Lung (tissue), 12 donors: ENCODE measurements around the gene DNAJC3. TPM values are rescaled to one million over a fixed set of nuclear protein-coding genes. Genes with fewer than 3 reads are reported as not detected.

Source experiments
- ATAC-seq: fragments of 200-7000 bp; cut with Tn5 transposase; one replicate; pipeline ENCODE4 v1.9.1; 2020; ENCODE audit warnings: moderate number of reproducible peaks; ENCODE audit not compliant: insufficient read depth, low FRiP score
- DNase-seq, 3 donors: peaks; one replicate each; pipeline ENCODE4 v3.0.0-alpha.2; 2013 to 2017
- H3K27ac ChIP-seq, 2 donors: one replicate each; pipeline ENCODE4 v1.5.1; 2013; ENCODE audit warnings: mild to moderate bottlenecking in 2 of 2, moderate library complexity in 2 of 2, control low read depth in 1 of 2, inconsistent platforms in 1 of 2, low read depth in 1 of 2, low read length in 1 of 2
- H3K27me3 ChIP-seq, 3 donors: one replicate each; pipeline ENCODE4 v1.5.1; 2013; ENCODE audit warnings: low read length in 2 of 3; ENCODE audit not compliant: control insufficient read depth in 3 of 3, insufficient read depth in 3 of 3
- H3K36me3 ChIP-seq, 4 donors: one replicate each; pipeline ENCODE4 v1.5.1; 2013; ENCODE audit warnings: low read length in 4 of 4, mild to moderate bottlenecking in 1 of 4, moderate library complexity in 1 of 4; ENCODE audit not compliant: control insufficient read depth in 4 of 4, insufficient read depth in 4 of 4
- H3K4me1 ChIP-seq, 5 donors: one replicate each; pipeline ENCODE4 v1.5.1; 2013; ENCODE audit warnings: low read length in 5 of 5, mild to moderate bottlenecking in 2 of 5, moderate library complexity in 1 of 5; ENCODE audit not compliant: control insufficient read depth in 5 of 5, insufficient read depth in 5 of 5
- H3K4me3 ChIP-seq: one replicate; pipeline ENCODE4 v1.5.1; 2013; ENCODE audit warnings: mild to moderate bottlenecking, control low read depth, moderate library complexity
- H3K9ac ChIP-seq, 2 donors: one replicate each; pipeline ENCODE4 v1.5.1; 2013; ENCODE audit warnings: low read length in 2 of 2, control low read depth in 1 of 2; ENCODE audit not compliant: insufficient read depth in 1 of 2
- H3K9me3 ChIP-seq, 4 donors: one replicate each; pipeline ENCODE4 v1.5.1; 2013; ENCODE audit warnings: low read length in 3 of 4, mild to moderate bottlenecking in 1 of 4, moderate library complexity in 1 of 4; ENCODE audit not compliant: control insufficient read depth in 4 of 4, insufficient read depth in 3 of 4
- CTCF ChIP-seq: IDR thresholded peaks from 2 replicates; pipeline ENCODE4 v1.5.1; 2012; ENCODE audit warnings: mild to moderate bottlenecking; ENCODE audit errors: control extremely low read depth, extremely low read depth
- WGBS, 2 donors: extraction: QIAGEN DNeasy Blood & Tissue Kit; methylation state at CpG; one replicate each; pipeline ENCODE4 v1.1.7; 2013; 5-methylcytosine and 5-hydroxymethylcytosine counted together
- polyA plus RNA-seq, 2 donors: library from polyadenylated mRNA; stranded (reverse); fragments of 200-250 nt; gene quantifications; one replicate each; pipeline ENCODE4 v1.2.1, GENCODE V29; 2013
- total RNA-seq, 2 donors: library from RNA; depleted of rRNA in 1 of 2; stranded (reverse); fragments of >200 nt in 1 of 2; gene quantifications; one replicate each; pipeline ENCODE4 v1.2.1, GENCODE V29; 2014 to 2021
- donor health status: control.
- donor health status: control.
- donor health status: Bipolar disorder and iron deficiency.
- donor health status: healthy.
- donor health status: DM: yes; HTN: yes; CAD: no.

DNAJC3 gene
- total and polyA plus RNA-seq, 4 donors, result 15.2 to 61.8 (median 38.5) TPM

- Histone ChIP-seq H3K9me3 (no peaks in the 10 kb centered on the region), H3K27me3 (peaks cover 3 to 21% (median 3%) of the 10 kb centered on the region in 3 donors), H3K36me3 (no peaks in the 10 kb centered on the region), H3K27ac (no peak overlapping the region), H3K9ac (no peak overlapping the region), H3K4me3 (no peak overlapping the region), H3K4me1 (peaks cover 0 to 7% (median 2%) of the 10 kb centered on the region in 5 donors)
- ATAC-seq, result no peak
- 84% methylated on average over 6 of the region's 6 CpGs for WGBS, 2 donors
- no peak for TF ChIP-seq CTCF
- no peak for DNase-seq
These were observed 29.6 kb upstream of the DNAJC3 start for GRCh38 chr13:95647321-95647720.

GRCh38 chr13:95650696-95651095 is 26.2 kb upstream of the DNAJC3 start:
- no peaks in the 10 kb centered on the region for H3K36me3 ChIP-seq
- H3K27ac ChIP-seq, result no peak overlapping the region
- H3K27me3 ChIP-seq, result peaks cover 0 to 3% (median 0%) of the 10 kb centered on the region in 3 donors
- no peak for ATAC-seq
- no peak overlapping the region for H3K9ac ChIP-seq
- DNase-seq, result no peak
- H3K4me1 ChIP-seq, result no peaks in the 10 kb centered on the region
- H3K9me3 ChIP-seq, result no peaks in the 10 kb centered on the region
- WGBS, 2 donors, result 46 to 70% methylated on average over 5 of the region's 5 CpGs
- H3K4me3 ChIP-seq, result no peak overlapping the region
- TF ChIP-seq CTCF, result no peak

- WGBS, 2 donors, result 38 to 91% methylated on average over 1 of the region's 1 CpG
- Histone ChIP-seq H3K27ac (no peak overlapping the region), H3K4me1 (no peaks in the 10 kb centered on the region), H3K9ac (no peak overlapping the region), H3K4me3 (no peak overlapping the region), H3K9me3 (no peaks in the 10 kb centered on the region), H3K27me3 (no peaks in the 10 kb centered on the region), H3K36me3 (no peaks in the 10 kb centered on the region)
- no peak for DNase-seq
- ATAC-seq, result no peak
- TF ChIP-seq CTCF, result no peak
These were observed 24.6 kb upstream of the DNAJC3 start for GRCh38 chr13:95652244-95652764.

- Histone ChIP-seq H3K9ac (no peak overlapping the region), H3K36me3 (no peaks in the 10 kb centered on the region), H3K9me3 (no peaks in the 10 kb centered on the region), H3K4me1 (no peaks in the 10 kb centered on the region), H3K27me3 (no peaks in the 10 kb centered on the region), H3K27ac (no peak overlapping the region), H3K4me3 (no peak overlapping the region)
- DNase-seq (no peak), ATAC-seq (no peak)
- 56 to 65% methylated on average over 3 of the region's 3 CpGs for WGBS, 2 donors
- no peak for TF ChIP-seq CTCF
These were observed 24.1 kb upstream of the DNAJC3 start for GRCh38 chr13:95652821-95653220.
